Tibial nerve (tissue), 4 donors: ENCODE data around the gene SERPINH1.

ENCODE experiments used
- CTCF ChIP-seq, 5 experiments: fragments of 200-600 bp in 3 of 5; fragments of 450-650 bp in 2 of 5; sonication (generic) in 3 of 5; IDR thresholded peaks; one replicate each; pipeline ENCODE4 v1.5.1; 2016 to 2019; ENCODE audit warnings: antibody characterized with exemption in 5 of 5, mild to moderate bottlenecking in 3 of 5, moderate library complexity in 2 of 5
- EP300 ChIP-seq, 2 donors: sonication (generic); formaldehyde crosslinking; IDR thresholded peaks; one replicate each; pipeline ENCODE4 v1.6.1; 2017; ENCODE audit warnings: antibody characterized with exemption in 2 of 2, mild to moderate bottlenecking in 1 of 2
- POLR2A ChIP-seq, 2 donors: fragments of 450-650 bp; IDR thresholded peaks; one replicate each; pipeline ENCODE4 v1.6.1; 2017; ENCODE audit warnings: antibody characterized with exemption in 2 of 2, mild to moderate bottlenecking in 2 of 2, moderate library complexity in 2 of 2

GRCh38 chr11:75523189-75523588, 38.9 kb upstream of the SERPINH1 start:
- TF ChIP-seq EP300 (IDR thresholded peaks at IDR 0.05) (no peak), POLR2A (IDR thresholded peaks at IDR 0.05) (no peak), CTCF (IDR thresholded peaks at IDR 0.05) (no peak)
